K562 (cell line): ENCODE data around the gene TMEM144. TPM values are rescaled to one million over a fixed set of nuclear protein-coding genes. Genes with fewer than 3 reads are reported as not detected.

ENCODE experiments used
- AFF4 ChIP-seq: sonication (generic); formaldehyde crosslinking; IDR thresholded peaks from 2 replicates; pipeline ENCODE4 v1.8.0; 2023; ENCODE audit warnings: mild to moderate bottlenecking, missing genetic modification reagents
- CREM ChIP-seq: IDR thresholded peaks from 2 replicates; pipeline ENCODE4 v1.6.1; 2014; ENCODE audit warnings: antibody characterized with exemption, low read depth
- FOXP4 ChIP-seq: sonication (generic); formaldehyde crosslinking; IDR thresholded peaks from 2 replicates; pipeline ENCODE4 v1.8.0; 2022; ENCODE audit warnings: mild to moderate bottlenecking, missing genetic modification reagents, borderline replicate concordance
- GTF2B ChIP-seq: IDR thresholded peaks from 2 replicates; pipeline ENCODE4 v1.6.1; 2011; ENCODE audit not compliant: insufficient read length; ENCODE audit errors: extremely low read depth
- HIVEP1 ChIP-seq: fragments of 250-450 bp; sonication (Bioruptor Pico); IDR thresholded peaks from 2 replicates; pipeline ENCODE4 v1.4.0; 2020; ENCODE audit warnings: mild to moderate bottlenecking
- HOMEZ ChIP-seq: fragments of 250-450 bp; sonication (Bioruptor Pico); IDR thresholded peaks from 2 replicates; pipeline ENCODE4 v1.4.0; 2020; ENCODE audit warnings: mild to moderate bottlenecking, moderate library complexity
- PBX2 ChIP-seq, 2 experiments: IDR thresholded peaks in 1 of 2; conservative IDR thresholded peaks in 1 of 2; 2 replicates each; pipeline ENCODE4 v1.6.1; 2016; ENCODE audit warnings: low read depth in 2 of 2, mild to moderate bottlenecking in 1 of 2, missing compliant biosample characterization in 1 of 2, missing genetic modification characterization in 1 of 2, moderate library complexity in 1 of 2
- PRPF4 ChIP-seq: fragments of 200-400 bp; formaldehyde crosslinking; IDR thresholded peaks from one replicate; pipeline ENCODE4 v1.6.1; 2017; ENCODE audit warnings: low read length, low read depth, mild to moderate bottlenecking; ENCODE audit not compliant: insufficient read depth, poor library complexity, severe bottlenecking
- ZBTB8A ChIP-seq: fragments of 450-650 bp; IDR thresholded peaks from 2 replicates; pipeline ENCODE4 v1.6.1; 2018; ENCODE audit warnings: mild to moderate bottlenecking, moderate library complexity; ENCODE audit not compliant: partially characterized antibody
- ZKSCAN8 ChIP-seq: fragments of 200-800 bp; sonication (Bioruptor generic); IDR thresholded peaks from 2 replicates; pipeline ENCODE4 v1.6.1; 2016; ENCODE audit warnings: missing genetic modification characterization, missing compliant biosample characterization
- ZNF165 ChIP-seq: fragments of 250-450 bp; sonication (Bioruptor Pico); IDR thresholded peaks from 2 replicates; pipeline ENCODE4 v1.4.0; 2020; ENCODE audit warnings: borderline replicate concordance
- ZNF511 ChIP-seq: sonication (generic); formaldehyde crosslinking; IDR thresholded peaks from 2 replicates; pipeline ENCODE4 v1.8.0; 2022; ENCODE audit warnings: mild to moderate bottlenecking, missing genetic modification reagents
- ZSCAN29 ChIP-seq: fragments of 450-650 bp; IDR thresholded peaks from 2 replicates; pipeline ENCODE4 v1.6.1; 2017
- polyA plus RNA-seq, 8 experiments: library from polyadenylated mRNA; depleted of rRNA in 4 of 8; stranded (reverse) in 5 of 8; unstranded in 3 of 8; fragments of >200 nt; fragmentation: Nextera tagmentation in 2 of 8; fragmentation: Illumina TruSeq in 1 of 8; extraction: Ambion mirVana in 2 of 8; extraction: Trizol in 1 of 8; gene quantifications; 2 replicates each; pipeline versions ENCODE4 v1.2.1 to v1.2.3, GENCODE V29; 2011 to 2014; ENCODE audit warnings: inconsistent platforms in 1 of 8, missing spikeins in 1 of 8
- total RNA-seq, 7 experiments: library from RNA; depleted of rRNA in 6 of 7; stranded (reverse); fragments of >200 nt in 6 of 7; fragmentation: Illumina TruSeq in 2 of 7; extraction: Trizol in 2 of 7; gene quantifications; 2 replicates each; pipeline versions ENCODE4 v1.2.1 to v1.2.3, GENCODE V29; 2011 to 2021; ENCODE audit warnings: low replicate concordance in 1 of 7

Gene TMEM144
- total and polyA plus RNA-seq, 9 of the 15 experiments (the other 6 are each of a cell fraction or from before 2014, with no cell fraction given), result 4.0 to 12.0 (median 6.1) TPM

- TF ChIP-seq AFF4 (CRISPR knock-in tag) (no peak), ZNF511 (CRISPR knock-in tag) (no peak; the same call in 1 of the 2 replicates), ZKSCAN8 (CRISPR knock-in tag) (no peak), CREM (peak; percentile 68), ZSCAN29 (no peak), FOXP4 (no peak), HOMEZ (CRISPR knock-in tag) (no peak), ZNF165 (CRISPR knock-in tag) (no peak), ZBTB8A (no peak), PRPF4 (no peak), GTF2B (no peak), HIVEP1 (CRISPR knock-in tag) (no peak), PBX2 (CRISPR knock-in tag; IDR thresholded peaks at IDR 0.05; ENCODE audit: low read depth) (no peak), PBX2 (tag; conservative IDR thresholded peaks at IDR 0.05; ENCODE audit: low read depth) (no peak)
Observed at GRCh38 chr4:158209825-158210807, at the start of gene TMEM144 (continued).
